Activated CD4-positive, alpha-beta T cell treated with anti-CD3 and anti-CD28 coated beads, Interleukin-2, amount 50 U/mL, for 1 hour (primary cell): Measurements from ENCODE around the gene GID8.
A peak's percentile ranks its signal among the peaks of the same experiment; 100 is the strongest.

ENCODE experiments used
- DNase-seq: peaks from one replicate; pipeline ENCODE4 v3.0.0-alpha.2; 2020

Gene GID8

DNA sequence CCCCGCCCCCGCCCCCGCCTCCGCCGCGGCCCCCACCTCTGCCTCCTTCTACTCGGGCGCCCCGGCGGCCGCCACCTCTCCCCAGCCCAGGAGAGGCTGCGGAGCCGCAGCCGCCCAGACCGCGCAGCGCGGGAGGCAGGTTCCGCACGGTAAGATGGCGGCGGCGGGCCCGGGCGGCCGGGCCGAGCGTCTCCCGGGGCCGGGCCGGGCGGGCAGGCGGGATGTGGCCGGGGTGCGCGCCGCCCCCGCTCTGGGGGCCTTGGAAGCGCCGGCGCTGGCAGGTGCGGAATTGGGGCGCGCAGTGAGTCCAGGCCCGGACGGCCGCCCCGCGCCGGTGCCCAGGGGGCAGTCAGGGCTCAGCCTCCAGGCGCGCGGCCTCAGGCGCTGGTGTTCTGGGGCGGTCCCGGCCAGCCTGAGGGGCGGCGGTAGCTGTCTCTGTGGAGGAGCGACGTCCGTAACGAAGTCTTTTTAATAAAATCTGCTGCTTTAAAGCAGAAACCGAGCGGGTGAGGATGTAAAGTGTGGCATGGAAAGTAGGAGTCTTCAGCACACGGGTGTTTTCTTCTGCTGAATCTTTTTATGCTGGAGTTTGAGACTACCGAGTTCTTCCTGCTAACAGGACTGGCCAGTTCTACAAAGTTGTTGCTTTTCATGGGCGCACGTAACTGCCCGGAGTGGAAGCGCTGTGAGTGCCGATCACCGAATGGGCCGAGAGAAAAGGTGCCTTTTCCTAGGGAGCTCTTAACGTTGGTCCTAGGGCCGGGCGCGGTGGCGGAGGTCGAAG lies at the start of gene GID8:
Gene GID8 (plus strand): TSS at position 43 of the 784 bp plus-strand sequence. CDS start 3,356 bp downstream, outside the sequence.
- peak; percentile 43 for DNase-seq

DNA sequence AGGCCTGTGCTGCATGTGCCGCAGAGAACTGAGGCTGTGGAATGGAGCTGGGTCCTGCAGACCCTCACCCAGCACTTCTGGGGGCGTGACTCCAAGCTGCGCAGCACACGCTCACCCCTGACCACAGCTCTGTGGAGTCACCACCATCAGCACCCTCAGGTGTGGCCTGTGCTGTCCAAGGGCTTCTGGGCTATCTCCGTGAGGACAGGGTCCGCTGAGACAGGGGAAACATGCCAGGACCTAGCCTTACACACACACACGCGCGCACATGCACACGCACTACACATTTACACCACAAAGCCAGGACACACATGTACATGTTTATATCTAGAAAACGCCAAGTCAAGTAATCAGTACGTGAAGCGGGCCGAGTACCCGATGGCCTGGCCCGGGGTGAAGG lies 49.5 kb upstream of the GID8 start:
- DNase-seq: no peak

DNA sequence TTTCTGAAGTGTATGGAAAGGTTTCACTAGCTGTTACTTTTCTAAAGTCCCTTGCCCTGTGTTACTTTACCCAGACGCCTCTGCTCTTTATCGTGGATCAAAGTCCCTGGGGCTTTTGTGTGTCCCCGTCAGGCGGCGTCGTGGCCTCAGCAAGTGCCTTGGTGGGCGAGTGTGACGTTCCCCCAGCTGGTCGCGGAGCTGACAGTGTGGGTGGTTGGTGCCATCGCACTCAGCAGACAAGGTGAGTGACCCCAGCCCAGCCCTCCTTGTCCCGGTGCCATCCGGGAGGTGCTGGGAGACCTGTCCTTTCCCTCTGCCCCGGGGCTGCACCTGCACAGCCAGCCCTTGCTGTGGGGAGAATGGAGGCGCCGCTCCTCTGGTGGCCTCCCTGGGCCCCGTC lies 49.0 kb upstream of the GID8 start:
- DNase-seq: no peak

DNA sequence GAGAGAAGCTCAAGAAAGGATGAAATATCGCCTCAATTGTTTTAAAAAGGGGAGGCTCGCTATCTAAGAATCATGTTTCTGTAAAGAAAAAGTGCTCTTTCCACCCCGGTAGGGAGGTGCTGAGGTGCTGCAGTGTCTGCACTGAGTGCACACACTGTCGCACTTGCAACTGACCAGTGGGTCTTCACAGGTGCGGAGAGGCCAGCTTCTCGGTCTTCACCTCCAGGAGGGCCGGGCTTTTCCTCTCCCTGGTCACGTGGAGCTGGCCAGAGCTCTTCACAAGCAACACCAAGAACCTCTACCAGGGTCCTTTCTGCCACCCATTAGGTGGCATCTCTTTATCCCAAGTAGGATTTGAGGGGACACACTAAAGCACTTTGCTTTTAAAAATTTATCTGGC lies 48.5 kb upstream of the GID8 start:
- DNase-seq: no peak

DNA sequence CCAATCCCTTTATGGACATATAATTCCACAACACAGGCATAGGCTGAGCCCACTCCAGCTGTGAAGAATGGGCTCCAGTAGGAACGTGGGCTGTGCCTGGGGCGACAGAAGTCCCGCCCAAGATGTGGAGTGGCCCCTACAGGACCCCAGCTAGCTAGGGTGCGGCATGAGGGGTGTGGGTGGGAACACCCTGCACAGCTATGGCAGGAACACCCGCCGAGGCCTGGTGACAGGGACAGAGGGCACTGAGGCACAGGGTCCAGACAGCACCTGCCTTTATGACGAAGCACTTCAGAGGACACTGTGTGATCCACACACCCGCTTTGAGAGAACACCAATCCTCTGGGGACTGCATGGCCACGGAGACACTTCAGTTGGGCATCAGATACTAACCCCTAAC lies 48.1 kb upstream of the GID8 start:
- no peak for DNase-seq

DNA sequence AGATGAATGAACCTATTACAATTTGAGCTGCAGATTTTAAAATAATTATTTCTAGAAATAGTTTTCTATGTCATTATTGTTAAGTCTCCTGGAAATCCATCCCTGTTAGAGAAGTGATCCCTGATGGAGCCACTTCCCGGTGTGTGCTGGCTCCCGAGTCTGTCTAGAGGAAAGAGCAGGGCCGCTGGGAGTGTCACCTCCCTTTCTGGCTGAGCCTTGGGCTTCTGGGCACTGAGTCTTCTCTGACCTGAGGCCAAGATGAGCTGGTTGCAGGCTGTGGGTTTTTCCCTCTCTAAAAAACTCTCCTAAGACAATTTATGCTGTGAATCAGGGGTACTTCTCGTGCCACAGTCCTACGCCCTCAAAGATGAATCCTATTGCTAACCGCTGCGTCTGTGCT lies 47.5 kb upstream of the GID8 start:
- DNase-seq: no peak

DNA sequence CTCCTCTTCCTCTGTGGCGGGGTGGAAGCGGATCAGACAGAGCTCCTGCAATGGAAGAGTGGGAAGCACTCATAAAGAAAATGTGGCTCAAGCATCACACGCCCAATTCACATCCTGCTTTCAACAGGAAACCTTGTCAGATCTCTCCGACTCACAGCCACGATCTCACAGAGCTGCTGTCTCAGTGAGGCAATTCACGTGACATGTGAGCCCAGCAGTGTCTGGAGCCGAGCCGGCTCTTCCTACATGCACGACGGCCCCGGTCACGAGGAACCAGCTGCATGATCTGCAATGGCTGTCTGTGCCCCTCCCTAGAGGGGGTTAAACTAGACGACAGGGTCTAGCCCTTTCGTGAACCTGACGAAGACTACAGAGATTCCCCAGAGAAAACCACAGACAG lies 46.8 kb upstream of the GID8 start:
- peak; percentile 56 for DNase-seq

DNA sequence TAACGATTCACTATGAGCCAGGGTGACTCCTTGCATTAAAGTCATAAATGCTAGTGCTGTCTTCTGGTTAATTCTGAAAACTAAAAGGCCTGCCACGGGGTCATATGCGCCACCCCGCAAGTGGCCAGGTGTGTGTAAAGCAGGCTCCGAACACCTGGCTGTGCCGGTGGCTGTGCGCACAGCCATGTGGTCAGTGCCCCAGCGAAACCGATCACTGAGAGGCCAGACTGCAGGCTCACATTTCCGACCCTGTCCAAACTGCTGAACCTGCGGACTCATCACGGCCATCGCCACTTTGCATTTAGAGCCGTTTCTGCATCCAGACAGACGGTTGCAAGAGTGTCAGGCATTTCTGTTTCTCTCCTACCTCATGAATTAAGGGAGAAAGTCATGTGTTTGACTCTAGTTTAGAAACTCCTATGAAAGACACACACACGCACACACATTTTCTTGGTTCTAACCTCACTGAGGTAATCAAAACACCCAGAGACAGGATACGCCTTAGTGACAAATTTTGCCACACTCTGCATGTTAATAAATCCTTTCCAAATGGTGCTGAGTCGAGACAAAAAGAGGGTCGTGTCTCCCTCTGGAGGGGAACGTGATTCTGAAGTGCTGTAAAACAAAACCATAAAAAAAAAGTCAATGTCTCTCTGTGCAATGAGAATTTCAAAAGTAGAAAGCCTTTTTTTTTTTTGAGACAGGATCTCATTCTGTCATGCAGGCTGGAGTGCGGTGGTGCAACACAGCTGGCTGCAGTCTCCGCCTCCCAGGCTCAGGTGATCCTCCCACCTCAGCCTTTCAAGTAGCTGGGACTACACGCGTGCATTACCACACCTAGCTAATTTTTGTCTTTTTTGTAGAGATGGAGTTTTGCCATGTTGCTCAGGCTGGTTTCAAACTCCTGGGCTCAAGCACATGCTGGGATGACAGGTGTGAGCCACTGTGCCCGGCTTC lies 45.3 kb upstream of the GID8 start:
- DNase-seq: peak; percentile 43

DNA sequence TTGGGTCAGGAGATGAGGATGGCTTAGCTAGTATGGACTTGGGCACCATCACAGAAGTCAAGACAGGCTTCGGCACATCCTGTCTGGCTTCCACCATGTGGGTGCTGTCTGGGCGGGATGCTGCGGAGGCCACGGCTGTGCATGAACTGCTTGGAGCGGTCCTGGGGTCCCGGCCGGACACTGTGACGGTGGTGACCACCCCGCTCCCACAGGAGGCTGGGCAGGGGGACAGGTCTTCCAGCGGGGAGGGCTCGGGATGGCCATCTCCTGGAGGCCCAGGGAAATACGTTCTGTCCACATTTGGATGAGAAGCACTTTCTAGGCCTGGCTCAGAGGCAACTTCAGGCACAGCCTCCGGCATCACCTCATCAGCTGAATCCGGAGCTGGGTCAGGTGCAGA lies 44.2 kb upstream of the GID8 start:
- DNase-seq: no peak

DNA sequence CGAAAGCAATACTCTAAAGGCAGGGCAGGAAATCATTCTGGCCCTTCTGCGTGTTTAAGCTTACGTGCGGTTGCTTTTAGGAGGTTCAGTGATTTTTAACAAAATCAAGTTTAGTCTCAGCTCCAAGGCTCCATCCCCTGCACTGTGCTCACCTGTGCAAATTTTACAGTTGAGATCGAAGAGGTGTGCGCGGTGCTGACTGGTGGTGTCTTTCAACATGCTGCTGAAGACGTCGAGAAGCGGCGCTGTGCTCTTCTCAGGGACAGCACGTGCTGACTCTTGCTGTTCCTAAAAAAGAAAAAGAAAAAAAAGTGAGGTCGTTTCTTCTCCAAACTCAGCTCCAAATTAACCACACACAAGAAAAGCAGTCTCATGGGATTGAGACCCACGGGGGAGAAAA lies 43.7 kb upstream of the GID8 start:
- DNase-seq: no peak

DNA sequence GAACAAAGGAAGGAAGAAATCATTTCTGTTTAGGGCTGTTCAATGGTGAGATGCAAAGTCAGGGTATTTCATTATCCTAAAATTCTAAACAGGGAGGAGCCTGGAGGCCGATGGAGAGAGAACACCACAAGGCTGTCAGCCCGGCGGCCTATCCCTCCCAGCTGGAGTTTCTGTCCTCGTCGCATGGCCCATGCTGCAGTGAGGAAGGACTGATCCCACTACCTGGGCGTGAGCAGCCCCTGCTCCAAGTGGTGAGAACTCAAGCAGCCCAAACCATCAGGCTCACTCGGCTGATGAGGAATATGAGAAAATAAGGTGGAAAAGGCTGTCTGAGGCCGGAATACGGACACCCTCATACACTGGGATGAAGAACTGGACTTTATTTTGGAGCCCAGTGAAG lies 42.4 kb upstream of the GID8 start:
- DNase-seq: no peak

DNA sequence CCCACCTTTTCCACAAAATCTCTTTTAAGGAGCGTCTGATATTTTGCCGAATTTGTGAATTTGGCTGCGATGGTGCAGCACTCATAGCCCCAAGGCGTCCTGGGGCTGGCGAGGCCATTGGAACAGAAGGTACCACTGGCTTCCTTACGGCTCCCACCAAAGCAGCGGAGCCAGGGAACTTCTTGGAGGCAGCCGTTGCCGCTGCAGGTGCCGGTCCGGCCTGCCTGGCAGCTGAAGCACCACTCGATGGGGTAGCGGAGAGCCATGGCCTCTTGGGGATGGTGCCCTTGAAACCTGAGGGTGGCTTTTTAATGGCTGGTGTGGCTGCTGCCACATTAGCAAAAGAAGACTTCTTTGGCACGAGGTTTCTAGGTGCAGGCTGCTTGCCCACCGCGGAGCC lies 41.4 kb upstream of the GID8 start:
- DNase-seq: no peak

DNA sequence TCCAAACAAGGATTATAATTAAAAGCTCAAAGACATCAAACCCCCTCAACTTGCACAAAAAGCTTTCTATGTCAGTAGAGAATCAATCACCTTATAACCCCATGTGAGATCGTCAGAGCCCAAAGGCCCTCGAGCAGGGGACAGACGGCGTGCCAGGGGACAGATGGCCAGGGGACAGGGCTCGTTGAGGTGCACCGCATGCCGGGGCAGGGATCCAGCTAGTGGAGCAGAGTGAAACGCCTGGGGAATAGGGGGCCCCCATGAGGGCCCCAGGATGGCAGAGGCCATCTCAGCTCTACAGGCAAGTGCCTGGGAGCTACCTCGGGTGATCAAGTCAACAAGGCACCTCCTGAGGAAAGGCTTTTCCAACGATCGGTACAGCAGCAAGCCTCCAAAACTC lies 40.3 kb upstream of the GID8 start:
- no peak for DNase-seq

DNA sequence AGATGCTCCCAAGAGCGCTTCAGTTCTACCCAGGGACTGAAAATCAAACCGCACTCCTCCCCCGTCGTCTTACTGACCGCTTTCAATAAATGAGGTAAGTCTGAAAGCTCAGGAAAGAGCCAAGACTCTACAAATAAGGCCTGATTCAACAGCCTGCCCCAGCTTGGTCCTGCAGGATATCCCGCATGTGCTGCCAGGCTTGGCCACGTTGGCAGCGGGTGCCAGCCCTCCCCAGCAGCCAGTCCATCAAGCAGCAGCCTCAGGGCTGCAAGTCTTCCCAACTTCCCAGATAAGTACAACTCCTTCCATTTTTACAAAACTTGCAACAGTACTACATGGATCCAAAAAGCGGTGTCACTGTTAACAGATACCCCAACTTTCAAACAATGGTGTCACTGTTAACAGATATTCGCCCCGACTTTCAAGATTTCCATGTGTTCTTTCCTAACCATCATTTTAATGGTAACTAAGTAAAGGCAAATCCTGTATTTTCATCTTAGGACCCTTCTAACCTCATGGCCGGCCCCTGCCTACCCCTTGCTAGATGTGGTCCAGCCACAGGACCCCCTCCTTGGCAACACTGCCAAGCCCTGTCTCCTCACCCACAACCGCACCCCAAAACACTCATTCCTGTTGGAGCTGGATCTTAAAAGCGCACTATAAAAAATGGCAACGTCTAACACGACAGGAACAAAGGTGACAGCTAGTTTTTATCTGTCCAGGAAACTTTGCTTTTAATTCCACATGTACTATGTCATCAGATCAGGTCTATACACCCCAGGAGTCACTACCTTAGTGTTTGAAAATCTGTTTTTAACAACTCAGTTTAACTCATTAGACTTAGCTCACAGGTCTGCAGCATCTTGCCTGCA lies 39.6 kb upstream of the GID8 start:
- no peak for DNase-seq

DNA sequence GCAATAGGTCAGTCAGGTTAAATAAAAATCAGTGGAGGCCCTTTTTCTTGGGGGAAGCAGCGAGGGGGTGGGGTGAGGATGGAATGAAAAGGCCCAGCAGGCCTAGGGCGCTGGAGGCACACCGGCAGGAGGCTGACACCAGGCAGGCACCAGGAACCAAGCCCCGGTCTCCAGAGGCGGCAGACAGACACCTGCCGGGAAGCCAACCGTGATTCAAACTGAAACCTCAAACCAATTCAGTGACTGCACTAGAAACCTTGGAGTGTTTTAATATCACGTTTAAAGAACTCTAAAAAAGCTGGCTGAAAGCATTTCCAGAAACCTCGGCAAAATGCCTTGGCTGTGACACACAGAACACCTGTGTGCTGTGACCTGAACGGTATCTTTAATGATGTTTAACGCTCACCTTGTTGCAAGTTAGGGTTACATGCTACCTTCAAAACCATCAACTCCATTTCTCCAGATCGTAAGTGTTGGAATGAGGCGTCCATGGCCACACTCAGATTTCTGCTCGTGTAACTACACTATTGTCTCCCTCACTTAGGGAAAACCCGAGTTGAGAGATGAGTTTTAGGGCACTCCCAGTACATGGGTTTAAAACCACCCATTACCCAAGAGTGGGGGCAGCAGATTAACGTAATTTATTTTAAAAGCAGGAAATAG lies 38.8 kb upstream of the GID8 start:
- DNase-seq: no peak

DNA sequence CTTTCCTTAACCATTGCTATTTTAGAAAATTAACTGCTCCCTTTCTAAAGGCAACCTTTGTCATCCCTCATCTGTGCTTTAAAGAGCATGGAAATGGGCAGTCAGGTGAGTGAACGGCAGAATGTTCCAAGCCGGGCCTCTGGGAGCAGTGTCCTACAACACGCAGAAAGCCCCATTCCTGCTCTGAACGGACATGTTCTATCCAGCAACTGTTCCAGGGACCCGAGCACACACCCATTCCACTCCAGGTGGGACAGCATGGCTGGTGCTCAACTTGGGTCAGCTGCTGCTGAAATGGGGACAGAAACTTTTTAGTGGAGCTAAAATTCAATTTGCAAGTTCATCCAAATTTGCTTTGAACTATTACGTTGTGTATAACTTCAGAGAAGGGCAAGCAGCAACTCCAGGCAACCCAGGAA lies 38.3 kb upstream of the GID8 start:
- DNase-seq: no peak

DNA sequence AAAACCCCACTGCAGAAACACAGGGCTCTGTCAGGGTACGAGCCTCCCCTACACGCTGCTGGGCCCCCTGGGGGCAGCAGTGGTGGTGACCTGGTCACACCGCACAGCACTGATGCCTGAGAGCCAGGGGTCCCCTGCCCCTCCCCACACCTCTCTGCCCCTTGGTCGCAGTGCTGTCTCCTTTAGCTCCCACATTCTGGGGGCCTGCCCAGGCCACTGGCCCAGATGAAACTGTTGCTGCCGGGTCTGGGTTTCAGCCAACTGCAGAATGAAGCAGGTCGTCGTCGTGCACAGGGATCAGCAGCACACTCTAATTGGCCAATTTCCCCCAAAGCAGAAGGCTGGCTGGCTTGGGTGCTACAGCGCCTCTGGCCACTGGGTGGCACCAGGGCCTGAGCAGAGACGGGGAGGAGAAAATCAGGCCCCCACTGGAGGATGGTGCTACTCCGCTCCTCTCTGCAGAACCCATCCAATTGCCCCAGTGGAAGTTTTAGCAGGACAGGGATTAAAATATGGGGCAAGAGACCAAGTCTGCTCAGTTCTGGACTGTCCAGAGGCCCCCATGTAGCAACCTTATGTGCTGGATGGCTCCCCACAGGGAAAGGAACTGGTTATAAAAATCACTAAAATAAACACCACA lies 37.8 kb upstream of the GID8 start:
- DNase-seq: peak; percentile 80

DNA sequence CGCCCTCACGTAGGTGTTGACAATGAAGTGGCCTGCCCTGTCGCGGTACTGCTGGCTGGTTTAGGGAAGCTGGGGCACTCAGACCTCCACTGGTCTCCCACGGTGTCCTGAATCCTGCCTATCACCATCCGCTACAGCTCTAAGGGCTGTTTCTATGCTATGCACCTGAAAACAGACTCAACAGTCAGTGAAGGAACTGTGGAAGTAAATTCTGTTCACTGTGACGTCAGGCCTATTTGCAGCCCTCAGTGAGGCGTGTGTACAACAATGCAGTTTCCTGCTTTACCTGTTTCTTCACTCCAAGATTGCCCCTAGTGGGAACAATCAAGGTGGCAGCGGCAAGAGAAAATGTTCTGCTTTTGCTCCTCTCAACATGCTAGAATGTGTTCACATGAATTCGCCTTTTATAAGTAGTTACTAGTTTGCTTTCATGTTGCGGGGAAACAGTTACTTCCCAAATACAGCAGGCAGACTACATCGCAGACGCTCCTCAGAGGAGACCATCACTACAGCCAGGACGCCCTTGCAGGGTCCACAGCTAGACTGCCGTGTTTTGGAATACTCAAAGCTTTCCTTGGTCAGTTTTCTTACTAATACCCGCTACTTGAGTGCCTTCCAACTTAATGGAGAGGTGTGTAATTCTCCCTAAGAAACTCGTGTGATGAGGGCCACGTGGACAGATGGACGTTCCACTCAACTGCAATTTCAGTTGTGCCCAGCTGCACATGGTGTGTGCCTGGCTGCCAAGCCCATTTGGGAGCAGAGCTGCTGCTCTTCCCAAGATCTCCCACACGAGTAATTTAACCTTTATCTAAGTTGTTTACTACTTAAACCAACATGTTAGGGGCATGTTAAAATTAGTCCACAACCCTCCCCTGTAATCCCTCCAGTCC lies 37.0 kb upstream of the GID8 start:
- no peak for DNase-seq

DNA sequence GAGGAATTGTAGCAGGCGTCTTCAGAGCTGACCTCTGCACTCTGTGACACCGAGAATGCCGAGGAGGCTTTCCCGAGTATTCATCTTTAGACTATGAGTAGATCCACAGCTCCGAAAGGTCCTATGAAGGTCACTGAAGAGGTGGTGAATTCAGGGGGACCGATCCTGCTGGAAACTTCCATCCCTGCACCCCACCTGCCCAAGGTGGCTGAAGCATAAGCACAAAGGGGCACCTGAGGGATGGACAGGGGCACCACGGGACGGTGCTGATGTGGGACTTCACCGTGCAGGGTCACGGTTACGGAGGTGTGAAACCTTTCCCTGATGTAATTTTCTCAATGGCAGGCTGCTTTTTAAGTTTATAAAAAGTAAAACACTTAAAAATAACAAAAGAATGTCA lies 36.1 kb upstream of the GID8 start:
- no peak for DNase-seq

DNA sequence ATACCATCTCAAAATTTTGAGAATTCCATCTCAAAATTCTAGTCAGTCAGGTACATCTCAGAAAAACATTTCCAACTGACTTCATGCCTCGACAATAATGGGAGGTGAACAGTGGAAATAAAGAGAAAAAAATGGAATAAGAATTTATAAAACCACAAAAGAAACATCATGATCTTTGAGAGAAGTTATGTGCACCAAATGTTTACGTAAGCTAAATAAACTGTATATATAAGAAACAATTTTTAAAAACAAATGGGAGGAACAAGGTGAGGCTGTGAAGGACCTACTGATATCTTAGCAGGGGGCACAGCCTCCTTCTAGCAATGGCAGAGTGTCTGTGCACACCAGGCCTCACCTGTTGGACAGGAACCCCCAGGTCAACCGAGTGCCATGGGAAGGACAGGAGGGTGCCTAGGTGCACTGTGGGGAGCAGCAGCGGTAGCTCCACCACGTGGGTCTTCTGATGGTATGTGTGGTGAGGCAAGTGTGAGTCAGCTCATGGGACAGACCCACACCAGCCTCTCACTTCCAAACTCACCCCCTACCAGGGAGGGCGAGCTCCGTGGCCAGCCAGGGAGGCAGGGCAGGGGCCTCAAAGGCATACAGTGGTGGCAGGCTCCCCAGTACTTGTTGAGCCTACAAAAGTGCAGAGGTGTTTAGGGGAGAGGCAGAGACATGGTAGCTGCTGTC lies 34.9 kb upstream of the GID8 start:
- no peak for DNase-seq
